CD4-positive, alpha-beta T cell treated with Interleukin-6 at 100 ng/mL for 8 hours (primary cell): ENCODE measurements around the gene EXOC6B.

ENCODE experiments used
- DNase-seq: peaks from one replicate; pipeline ENCODE4 v3.0.0-alpha.2; 2020; ENCODE audit warnings: mixed read lengths, low spot score

The EXOC6B gene

DNA sequence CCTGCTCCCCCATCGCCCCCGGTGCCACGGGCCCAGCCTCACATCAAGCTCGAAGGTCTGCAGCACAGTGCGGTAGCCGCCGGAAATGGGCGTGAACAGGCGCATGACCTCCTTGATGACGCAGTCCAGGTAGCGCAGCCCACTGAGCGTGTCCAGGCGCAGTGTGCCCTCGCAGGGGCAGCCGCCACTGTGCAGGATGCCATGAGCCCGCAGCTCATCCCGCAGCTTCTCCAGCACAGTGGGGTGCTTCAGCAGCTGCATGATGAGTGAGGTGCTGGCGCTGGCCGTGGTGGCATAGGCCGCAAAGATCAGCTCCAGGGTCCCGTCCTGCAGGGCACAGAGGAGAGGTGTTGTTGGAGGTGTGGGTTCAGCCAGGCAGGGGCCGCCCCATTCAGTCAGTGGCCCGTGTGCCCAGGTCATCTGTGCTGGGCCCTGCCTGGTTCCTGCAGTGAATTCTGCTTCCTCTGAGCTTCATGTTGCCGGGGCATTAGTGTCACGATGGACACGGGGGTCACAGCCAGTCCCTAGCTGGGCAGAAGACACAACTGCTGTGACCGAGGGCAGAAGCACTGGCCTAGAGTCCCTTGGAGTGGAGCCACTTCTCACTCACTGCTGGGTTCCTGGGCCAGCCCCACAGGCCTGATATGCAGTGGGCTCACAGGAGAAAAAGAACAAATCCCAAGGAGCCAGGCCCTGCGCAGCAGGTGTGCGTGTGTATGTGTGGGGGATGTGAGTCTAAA, 692.7 kb downstream of the EXOC6B start:
- DNase-seq: no peak

DNA sequence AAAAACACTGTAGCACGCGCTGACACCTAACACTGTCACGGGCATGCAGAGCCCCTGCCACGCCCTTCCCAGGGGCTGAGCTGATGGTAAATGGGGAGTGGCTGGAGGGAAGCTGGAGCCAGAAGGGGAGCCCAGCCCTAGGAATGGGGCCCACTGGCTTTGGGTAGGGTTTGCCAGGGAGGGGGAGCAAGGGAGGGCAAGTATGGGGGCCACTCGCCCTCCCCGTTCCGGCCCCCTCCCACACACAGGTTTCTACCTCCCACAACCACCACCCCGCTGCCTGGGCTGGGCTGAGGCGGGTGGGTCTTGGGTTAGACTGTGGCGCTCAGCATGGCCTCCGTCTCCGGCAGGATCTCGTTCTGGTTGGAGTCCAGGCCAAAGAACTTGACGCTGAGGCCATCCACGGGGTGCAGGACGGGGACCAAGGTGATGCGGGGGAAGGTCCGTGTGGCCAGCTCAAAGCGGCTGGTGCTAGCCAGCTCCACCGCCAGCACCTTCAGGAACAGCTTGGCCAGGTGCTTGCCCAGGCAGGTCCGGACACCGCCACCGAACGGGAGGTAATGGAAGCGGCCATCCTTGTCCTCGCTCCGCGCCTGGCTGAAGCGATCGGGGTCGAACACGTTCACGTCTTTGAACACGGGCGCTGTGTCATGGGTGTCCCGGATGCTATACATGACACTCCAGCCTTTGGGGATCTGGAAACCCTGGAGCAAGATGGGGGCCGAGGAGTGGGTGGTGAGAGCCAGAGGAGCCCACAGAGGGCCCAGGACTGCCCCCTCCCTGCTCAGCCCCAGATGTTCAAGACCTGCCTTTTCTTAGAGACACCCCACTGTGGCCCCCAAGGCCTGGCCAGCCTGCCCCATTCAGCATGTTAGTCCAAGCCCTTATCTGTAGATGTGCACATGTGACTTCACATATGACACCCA, 693.7 kb downstream of the EXOC6B start:
- no peak for DNase-seq

DNA sequence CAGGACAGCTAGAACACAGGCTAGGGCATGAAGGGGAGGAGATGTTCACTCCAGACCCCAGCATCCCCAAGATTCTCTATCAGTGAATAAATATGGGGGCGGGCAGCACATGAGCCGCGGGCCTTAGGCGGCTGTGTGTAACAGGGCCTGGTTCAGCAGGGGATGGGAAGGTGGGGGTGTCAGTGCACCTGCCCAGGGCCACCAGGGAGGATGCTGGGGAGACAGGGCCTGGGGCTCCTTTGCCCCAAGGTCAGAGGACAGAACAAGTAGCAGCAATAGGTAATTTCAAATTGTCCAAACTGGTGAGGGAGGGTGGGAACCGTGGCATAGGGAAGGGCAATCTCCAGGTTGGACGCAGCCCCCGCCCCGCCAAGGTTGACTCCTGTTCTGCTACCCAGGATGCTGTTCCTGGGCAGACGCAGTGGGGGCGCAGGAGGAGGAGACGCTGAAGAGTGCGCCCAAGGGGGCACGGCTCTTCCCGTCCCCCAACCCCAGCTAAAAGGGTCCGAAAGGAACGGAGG, 694.4 kb downstream of the EXOC6B start:
- no peak for DNase-seq

DNA sequence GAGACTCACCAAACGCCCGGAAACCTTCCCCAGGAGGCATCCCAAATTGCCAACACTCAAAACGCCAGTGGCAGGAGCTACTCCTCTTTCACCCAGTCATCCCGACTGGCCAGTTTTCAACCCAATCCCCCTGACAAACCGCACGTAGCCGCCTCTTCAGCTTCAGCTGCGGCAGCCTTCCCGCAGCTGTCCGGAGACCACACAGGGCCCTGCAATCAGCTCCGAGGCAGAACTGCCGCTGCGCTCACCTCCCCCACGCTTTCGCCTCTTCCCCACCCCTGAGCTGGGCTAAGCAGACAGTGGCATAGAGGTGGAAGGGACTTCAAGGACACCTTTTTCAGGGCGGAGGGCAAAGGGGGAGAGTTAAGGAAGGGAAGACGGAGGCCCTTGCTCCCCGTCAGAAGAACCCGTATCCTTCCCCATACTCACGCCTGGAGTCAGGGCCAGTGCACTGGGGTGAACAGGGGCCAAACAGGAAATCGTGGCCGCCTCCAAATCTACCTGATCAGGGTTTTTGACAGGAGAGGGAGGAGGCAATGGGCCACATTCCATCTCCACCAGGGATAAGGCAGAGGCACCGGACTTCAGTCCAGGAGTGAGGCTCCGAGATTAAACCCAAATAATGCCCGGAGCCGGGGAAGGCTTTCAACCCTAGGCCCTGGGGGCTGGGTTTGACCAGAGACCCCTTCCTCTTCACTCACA, 695.0 kb downstream of the EXOC6B start:
- DNase-seq: no peak

DNA sequence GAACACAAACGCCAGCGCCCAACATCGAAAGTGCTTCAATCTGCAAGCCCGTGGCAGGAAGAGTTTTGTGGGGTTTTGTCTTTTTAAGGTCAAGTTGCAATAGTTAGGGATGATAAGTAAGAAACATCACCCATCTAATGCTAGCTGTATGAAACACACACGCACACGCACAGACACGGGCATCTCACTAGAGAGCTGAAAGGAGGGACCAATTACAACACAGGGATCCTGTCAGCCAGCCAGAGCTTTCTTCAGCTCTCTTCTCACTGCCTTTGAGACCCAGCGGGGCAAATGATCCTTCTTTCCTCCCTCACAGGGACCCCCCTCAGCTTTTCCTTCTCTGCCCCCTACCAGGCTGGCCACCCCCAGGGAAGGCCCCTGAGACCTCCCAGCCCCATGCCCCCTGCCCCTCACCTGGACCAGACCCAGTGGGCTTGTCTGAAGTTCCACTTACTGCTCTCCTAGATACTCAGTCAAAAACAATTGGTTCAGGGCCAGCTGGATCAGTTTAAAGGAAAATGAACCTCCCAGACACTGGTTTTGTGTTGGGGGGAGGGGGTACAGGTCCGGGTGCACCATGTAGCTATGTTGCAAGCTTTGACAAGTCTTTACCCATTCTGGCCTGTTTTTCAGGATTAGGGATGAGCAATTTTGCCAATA, 696.0 kb downstream of the EXOC6B start:
- DNase-seq: no peak

DNA sequence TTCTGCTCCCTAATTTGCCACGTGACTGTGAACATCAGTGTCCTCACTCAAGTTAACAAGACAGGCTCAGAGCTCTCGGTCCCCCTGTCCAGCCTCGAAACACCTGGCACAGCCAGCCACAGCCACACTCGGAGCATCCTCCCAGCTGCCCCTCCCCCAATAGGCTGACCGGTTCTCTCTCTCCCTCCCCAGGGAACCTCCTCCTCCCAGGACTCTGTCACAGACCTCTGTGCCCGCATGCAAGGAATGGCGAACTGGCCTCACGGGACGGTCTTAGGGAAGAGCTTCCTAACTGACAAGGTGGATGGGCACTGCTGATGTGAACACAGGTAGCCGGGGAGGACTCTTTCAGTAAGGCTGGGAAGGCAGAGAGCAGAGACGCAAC, 697.0 kb downstream of the EXOC6B start:
- no peak for DNase-seq

DNA sequence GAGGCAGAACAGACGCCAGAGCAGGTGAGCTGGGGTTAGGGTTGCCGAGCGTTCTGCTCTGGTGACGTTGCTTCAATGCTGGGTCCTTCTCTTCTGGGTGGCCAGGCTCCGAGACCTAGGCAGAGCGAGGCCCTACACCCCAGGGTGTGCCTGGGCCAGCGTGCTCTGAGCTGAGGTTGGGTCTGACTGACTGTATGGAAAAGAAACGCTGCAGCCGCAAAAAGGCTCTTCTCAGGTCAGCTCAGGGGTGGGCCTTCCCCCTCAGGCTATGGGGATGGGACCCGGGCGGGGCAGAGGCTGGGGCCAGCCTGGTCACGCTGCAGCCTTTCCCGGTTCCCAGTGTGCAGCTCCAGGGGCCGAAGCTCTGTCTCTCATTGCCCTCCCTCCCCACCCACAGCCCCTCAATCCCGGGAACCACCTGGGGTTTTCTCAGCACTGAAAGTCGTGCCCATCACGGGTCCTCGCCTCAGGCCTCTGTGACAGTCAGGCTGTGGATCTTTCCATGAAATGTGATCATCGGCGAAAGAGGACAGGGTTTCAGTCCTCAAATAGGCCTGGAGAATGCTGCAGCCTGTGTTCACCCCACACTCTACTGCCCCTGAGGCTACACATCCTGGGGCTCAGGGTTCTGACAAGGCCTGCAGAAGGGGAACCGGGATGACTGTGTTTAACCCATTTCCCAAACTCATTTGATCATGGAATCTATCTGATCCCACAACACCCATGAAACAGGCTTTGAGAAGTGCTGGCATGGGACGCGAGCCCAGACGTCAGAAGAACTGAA, 697.6 kb downstream of the EXOC6B start:
- no peak for DNase-seq

DNA sequence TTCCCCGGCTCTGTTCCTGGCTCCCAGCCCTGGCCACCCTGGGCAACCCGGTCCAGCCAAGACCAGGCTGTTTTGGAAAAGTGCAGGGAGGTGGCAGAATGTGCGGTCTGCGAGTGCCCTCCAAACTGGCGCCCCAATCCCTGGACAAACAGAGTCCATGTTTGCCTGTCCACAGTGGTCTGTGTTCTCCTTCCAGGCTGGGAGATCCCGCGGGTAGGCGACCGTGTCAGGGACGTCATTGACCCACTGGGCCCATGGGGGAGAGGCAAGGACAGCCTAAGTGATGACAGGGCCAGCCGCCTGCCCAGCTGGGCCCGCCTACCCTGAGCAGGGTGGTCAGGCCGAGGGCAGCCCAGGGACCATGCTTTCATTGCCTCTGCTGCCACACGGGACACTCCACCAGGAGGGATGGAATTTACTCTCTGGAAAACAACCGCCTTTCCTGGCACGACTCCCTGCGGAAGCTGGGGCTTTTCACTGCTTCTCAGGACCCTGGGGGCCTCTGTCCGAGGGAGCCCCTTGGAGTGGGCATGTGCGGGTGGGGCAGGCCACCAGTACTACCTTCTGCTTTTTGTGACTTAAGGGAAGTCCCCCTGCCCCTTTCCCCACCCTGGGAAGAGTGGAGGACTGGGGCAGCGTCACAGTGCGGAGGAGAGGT, 698.3 kb downstream of the EXOC6B start:
- DNase-seq: no peak

DNA sequence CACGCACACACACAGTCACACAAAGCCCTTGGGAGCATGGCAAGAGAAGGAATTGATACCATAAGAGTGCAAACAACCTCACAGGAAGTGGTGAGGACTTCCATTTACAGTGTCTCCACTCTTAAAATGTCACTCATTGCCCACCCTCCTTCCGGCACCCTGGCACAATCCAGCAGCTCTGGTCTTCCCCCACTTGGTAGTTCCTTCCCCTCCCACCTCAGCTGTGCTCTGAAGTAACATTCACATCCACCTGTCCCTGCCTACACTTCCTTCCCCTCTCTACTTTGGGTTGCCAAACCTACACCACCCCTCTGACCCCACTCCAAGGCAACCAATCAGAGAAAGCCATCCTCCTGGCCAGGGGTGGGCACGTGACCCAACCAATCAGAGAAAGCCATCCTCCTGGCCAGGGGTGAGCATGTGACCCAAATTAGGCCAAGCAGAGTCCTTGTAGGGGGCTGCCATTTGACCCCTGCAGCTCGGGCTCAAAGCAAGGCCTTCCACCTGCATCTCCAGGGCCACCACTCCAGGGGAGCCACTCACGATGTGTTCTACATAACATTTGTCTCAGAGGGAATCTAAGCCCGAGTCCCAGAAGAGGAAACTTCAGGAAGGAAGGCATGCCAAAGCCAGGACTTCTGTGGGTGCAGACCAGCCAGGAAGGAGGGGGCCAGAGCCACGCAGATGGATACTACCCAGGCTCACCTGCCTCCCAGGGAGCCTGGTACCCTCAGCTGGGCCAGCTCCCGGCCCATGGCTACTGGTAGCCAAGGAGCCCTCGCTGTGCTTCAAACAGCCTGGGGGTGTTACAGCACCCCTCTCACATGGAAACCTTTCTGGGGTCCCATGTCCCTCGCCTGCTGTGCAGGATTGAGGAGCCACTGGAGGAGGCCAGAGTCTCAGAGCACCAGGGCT, 699.4 kb downstream of the EXOC6B start:
- no peak for DNase-seq
